NCI-H2227 (cell line): Measurements from ENCODE around the gene SMC4.

Experiments used
- DNase-seq: peaks from one replicate; lab custom pipeline; 2025; ENCODE audit not compliant: unreplicated experiment; lab: John Stamatoyannopoulos, UW

The SMC4 gene

GRCh38 chr3:160394009-160394392 is 5.4 kb upstream of the SMC4 start:
- DNase-seq = no peak

GRCh38 chr3:160395297-160395696 is 4.2 kb upstream of the SMC4 start:
- no peak for DNase-seq

GRCh38 chr3:160398820-160399124 is 678 bp upstream of the SMC4 start:
- DNase-seq = no peak

GRCh38 chr3:160400030-160400701 is 716 bp downstream of the SMC4 start:
- DNase-seq = peak; percentile 48

- peak; percentile 9 for DNase-seq
Measured at GRCh38 chr3:160400702-160401150, 1.3 kb downstream of the SMC4 start.

- DNase-seq = peak; percentile 3
Measured at GRCh38 chr3:160401291-160402095, 2.0 kb downstream of the SMC4 start.

- no peak for DNase-seq
Measured at GRCh38 chr3:160402221-160403027, 3.0 kb downstream of the SMC4 start.

- no peak for DNase-seq
Measured at GRCh38 chr3:160403028-160403545, 3.6 kb downstream of the SMC4 start.

GRCh38 chr3:160403796-160404470 is 4.5 kb downstream of the SMC4 start:
- DNase-seq = no peak

GRCh38 chr3:160409812-160410610 is 10.6 kb downstream of the SMC4 start:
- DNase-seq = no peak

- DNase-seq = no peak
Measured at GRCh38 chr3:160412477-160412876, 13.0 kb downstream of the SMC4 start.

GRCh38 chr3:160413613-160414248 is 14.3 kb downstream of the SMC4 start:
- peak; percentile 49 for DNase-seq

GRCh38 chr3:160417311-160417710 is 17.9 kb downstream of the SMC4 start:
- no peak for DNase-seq

GRCh38 chr3:160427832-160428424 is 28.5 kb downstream of the SMC4 start:
- DNase-seq = no peak

GRCh38 chr3:160434071-160434470 is 34.6 kb downstream of the SMC4 start:
- DNase-seq = no peak

GRCh38 chr3:160435095-160435494 is 35.6 kb downstream of the SMC4 start:
- DNase-seq = no peak

- no peak for DNase-seq
Measured at GRCh38 chr3:160435747-160436146, 36.3 kb downstream of the SMC4 start.

- DNase-seq = no peak
Measured at GRCh38 chr3:160437083-160437455, 37.6 kb downstream of the SMC4 start.

- no peak for DNase-seq
Measured at GRCh38 chr3:160440687-160441086, 41.2 kb downstream of the SMC4 start.
